Measurements from ENCODE around the gene ACOD1. TPM values are rescaled to one million over a fixed set of nuclear protein-coding genes. Genes with fewer than 3 reads are reported as not detected.
A peak's percentile ranks its signal among the peaks of the same experiment; 100 is the strongest.

The ACOD1 gene
- total RNA-seq, 1 donor from 2014 or later: not detected

DNA sequence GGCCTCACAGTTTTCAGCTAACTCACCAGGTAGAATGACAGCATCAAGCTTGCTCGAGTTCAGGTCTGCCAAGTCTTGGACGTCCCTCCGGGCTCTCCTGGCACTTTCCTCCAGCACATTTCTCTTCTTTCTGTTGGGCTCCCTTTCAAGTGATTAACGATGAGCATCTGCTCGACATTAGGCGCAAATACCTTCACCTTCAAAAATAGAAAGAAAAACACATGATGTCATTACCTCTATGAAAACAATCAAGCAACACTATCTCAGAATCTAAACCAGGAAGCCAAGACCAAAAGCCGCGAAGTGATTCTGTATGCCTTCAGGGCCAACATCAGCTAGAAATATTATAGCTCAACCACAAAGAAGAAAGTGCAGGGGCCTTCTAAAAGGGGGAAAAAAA lies 28.2 kb downstream of the ACOD1 start:
- ATAC-seq: no peak
- no peak for DNase-seq (ENCODE audit: missing footprints)
- intact Hi-C loops (cut with DNase I): no loop called here

DNA sequence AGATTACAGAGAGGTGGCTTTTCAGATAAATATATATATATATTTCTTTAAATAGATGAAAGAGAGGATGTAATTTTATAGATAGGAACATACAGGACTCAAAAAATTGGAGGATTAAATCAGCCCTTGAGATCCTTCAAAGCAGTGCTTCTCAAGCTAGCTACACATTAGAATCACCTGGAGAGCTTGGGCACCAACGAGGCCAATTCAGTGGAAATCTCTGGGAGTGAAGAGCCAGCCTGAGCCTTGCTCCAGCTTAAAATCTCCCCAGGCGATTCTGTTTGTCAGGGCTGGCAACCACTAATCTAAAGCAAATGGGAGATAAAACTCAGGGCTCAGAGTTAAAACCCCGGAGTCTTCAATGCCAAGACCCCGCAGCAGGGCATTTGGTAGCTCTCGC lies 28.6 kb downstream of the ACOD1 start:
- ATAC-seq (no peak), DNase-seq (ENCODE audit: missing footprints) (no peak)
- intact Hi-C loops (cut with DNase I): no loop called here

DNA sequence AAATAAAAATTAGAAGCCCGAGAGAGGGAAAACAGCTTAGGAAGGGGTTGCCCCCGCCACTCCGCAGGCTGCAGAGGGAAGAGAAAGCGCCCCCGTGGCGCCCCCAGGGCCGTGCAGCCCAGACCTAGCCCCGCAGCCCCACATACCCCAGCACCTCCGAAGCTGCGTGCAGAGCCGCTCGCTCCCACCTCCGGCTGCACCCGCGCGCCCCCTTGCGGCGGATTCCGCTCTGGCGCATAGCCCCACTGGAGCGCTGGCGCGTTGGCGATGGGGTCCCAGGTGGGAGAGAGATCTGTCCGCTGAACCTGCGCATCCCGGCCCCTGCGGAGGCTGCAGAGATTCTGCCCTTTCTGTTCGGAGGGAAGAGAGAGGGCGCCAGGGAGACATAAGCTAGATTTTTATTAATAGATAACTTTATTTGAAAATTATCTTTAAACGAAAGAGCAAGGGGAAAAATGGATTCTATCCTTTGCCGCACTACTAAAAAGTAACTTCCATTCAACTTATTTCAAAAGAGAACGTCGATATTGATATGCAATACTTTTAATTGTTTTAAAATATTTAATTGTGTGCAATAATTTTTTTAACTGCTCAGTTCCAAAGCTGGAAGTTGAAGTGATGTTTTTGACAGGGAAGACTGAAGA lies 31.9 kb downstream of the ACOD1 start:
- peak; percentile 93 for DNase-seq (ENCODE audit: missing footprints)
- ATAC-seq: peak; percentile 95
- intact Hi-C loops (cut with DNase I): loop anchor here (5.0 kb wide), 1 partner anchor 1103 kb away; no protein-coding TSS in a partner anchor

DNA sequence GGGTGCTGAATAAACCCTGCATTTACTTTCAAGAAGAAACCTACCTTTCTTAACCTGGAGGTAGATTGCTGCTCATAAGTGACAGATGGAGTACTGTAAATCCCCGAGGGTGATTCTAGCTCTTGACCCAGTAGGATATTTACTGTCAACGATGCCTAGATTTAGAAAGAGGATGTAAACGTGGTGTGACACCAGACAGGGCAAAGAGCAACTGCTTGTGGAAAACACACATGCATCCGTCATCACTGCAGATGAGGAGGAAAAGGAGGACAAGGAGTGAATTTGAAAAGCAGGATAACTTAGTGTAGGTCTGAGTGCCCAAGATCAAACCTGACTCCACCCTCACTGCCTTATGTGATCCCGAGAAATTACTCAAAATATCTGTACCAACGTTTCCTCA lies 33.8 kb downstream of the ACOD1 start:
- ATAC-seq: no peak
- intact Hi-C loops (cut with DNase I): loop anchor here (5.0 kb wide), 1 partner anchor 1105 kb away; no protein-coding TSS in a partner anchor
- no peak for DNase-seq (ENCODE audit: missing footprints)

DNA sequence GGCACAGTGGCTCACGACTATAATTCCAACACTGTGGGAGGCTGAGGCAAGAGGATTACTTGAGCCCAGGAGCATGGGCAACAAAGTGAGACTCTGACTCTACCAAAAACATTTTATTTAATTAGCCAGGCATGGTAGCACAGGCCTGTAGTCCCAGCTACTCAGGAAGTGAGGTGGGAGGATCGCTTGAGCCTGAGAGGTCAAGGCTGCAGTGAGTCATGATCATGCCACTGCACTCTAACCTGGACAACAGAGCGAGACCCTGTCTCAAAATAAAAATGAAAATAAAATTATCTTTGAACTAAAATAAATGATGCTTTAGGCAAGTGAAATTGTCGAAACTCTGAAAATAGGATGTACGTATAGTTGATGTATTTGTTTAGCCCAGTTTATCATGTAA lies 35.4 kb downstream of the ACOD1 start:
- intact Hi-C loops (cut with DNase I): loop anchor here (5.0 kb wide), 1 partner anchor 1106 kb away; no protein-coding TSS in a partner anchor
- ATAC-seq (no peak), DNase-seq (ENCODE audit: missing footprints) (no peak)

DNA sequence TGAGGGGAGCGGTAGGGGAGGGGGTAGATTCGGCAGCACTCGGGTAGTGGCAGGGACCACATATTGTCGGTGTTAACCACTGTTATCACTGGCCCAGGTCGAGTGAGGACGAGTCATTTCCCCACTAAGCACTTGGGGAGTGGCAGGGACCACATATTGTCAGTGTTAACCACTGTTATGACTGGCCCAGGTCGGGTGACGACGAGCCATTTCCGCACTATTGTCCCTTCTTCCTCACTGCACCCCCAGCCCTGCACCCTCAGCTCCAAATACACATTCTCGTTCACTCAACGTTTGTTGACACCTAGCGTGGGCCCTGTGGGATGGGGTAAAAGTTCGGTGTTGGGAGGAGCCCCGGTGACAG lies 43.1 kb downstream of the ACOD1 start:
- ATAC-seq (peak; percentile 15), DNase-seq (ENCODE audit: missing footprints) (peak; percentile 68)
- intact Hi-C loops (cut with DNase I): no loop called here

DNA sequence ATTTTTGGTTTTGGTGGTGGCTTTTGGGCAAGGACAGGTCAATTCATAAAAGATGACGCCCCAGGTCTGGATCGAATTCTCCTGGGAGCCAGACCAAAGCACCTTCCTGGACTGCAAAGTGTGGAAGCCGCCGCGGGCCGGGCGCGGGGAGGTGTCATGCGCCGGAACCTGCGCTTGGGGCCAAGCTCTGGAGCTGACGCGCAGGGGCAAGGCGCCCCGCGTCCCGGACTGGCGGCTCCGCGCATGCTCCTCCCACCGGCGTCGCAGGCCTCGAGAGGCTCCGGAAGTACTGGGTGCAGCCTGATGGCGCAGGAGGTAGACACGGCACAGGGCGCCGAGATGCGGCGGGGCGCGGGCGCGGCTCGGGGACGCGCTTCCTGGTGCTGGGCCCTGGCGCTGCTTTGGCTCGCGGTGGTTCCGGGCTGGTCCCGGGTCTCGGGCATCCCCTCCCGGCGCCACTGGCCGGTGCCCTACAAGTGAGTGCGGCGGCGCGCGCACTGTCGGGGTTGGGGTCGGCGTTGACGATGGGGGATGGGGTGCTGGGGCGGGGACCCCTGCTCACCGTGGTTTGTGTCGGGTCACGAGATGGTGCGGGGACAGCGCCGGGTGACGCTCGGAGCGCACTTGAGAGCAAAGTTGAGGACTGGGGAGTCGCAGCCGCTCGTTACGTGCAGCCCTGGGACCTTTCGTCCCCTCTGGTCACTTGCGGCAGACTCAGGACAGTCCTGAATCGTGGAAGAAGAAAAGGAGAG lies 43.7 kb downstream of the ACOD1 start, which contains the start of gene CLN5:
Gene CLN5, plus strand, starts transcription at position 286 of the 752 bp plus-strand sequence. Its CDS starts 18 bp downstream, at position 304.
- DNase-seq (ENCODE audit: missing footprints) (peak; percentile 97), ATAC-seq (peak; percentile 99)
- intact Hi-C loops (cut with DNase I): loop anchor here (1.0 kb wide), 1 partner anchor 34 kb away; no protein-coding TSS in a partner anchor

DNA sequence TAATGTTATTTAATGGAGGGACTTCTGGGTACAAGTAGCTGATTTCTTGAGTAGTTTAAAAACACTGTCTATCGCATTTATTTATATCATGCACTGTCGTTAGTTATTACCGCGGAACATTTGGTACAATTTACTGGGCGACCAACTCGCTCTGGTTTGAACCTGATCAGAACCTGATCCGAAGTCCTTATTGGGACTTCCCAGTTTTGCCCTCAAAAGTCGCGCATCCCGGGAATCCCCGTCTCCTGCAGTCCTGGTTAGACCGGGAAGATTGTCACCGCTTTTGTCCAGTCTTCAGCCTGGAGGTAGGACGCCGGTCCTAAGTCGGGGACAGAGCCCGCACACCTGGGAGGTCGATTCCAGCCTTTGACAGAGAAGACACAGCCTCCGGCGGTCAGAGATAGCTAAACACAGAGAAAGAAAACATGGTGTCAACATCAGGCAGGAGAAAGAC lies 44.3 kb downstream of the ACOD1 start:
- intact Hi-C loops (cut with DNase I): loop anchor here (1.0 kb wide), 1 partner anchor 34 kb away; no protein-coding TSS in a partner anchor
- ATAC-seq (peak; percentile 3), DNase-seq (ENCODE audit: missing footprints) (no peak)

DNA sequence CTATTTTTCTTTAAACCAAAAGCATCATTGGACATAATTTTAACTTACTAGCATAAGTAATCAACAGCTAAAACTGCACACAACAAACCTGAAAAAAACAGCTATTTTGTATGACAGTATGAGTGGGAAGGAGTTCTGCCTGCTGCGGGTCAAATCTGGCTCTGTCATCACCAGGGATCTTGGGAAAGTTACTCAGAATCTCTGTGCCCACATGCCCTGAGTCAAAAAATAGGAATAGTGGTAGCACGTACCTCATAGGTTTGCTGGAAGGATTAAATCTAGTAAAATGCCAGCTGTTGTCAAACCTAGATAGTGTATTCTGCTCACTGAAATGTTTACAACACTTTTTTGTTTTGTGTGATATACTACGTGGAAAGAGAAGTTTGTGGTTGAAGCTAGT lies 44.7 kb downstream of the ACOD1 start:
- DNase-seq (ENCODE audit: missing footprints) (no peak), ATAC-seq (no peak)
- intact Hi-C loops (cut with DNase I): no loop called here

DNA sequence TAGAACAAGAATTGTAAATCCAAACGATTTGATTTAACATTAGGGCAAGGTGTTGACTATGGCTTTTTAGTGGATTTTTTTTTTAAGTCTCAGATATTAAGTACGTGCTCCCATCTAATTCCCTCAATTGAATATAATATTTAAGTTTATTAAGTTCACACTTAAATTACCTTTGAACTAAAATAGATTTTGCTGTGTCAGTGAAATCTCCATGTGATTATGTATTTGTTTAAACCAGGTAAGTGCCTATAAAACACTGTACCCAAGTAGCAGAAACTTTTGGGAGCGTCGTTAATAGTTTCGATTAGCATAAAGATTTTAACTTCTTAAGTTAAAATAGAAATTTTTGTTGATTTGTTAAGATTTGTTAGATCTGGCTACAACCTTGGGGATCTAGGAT lies 45.2 kb downstream of the ACOD1 start:
- ATAC-seq: no peak
- DNase-seq (ENCODE audit: missing footprints): no peak
- intact Hi-C loops (cut with DNase I): no loop called here

DNA sequence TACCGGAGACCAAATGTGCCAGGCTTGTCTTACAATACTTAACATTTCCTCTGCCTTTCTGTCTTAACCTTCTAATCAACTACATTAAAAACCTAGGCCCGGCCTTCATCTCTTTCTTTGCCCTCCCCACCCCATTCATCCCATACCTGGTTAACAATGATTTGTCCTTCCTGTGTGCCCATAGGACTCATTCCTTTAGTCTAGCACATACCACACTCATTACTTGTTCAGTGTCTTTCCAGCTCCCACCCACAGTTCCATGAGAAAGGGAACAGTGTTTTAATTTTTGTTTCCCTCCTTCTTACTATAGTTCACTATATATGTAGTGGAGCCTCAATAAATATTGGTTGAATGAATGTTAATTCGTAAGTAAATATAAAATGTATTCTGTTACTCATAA lies 46.0 kb downstream of the ACOD1 start:
- ATAC-seq: no peak
- no peak for DNase-seq (ENCODE audit: missing footprints)
- intact Hi-C loops (cut with DNase I): no loop called here

DNA sequence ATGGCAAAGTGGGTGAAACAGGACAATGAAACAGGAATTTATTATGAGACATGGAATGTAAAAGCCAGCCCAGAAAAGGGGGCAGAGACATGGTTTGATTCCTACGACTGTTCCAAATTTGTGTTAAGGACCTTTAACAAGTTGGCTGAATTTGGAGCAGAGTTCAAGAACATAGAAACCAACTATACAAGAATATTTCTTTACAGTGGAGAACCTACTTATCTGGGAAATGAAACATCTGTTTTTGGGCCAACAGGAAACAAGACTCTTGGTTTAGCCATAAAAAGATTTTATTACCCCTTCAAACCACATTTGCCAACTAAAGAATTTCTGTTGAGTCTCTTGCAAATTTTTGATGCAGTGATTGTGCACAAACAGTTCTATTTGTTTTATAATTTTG lies 52.2 kb downstream of the ACOD1 start:
- DNase-seq (ENCODE audit: missing footprints) (no peak), ATAC-seq (no peak)
- intact Hi-C loops (cut with DNase I): no loop called here

DNA sequence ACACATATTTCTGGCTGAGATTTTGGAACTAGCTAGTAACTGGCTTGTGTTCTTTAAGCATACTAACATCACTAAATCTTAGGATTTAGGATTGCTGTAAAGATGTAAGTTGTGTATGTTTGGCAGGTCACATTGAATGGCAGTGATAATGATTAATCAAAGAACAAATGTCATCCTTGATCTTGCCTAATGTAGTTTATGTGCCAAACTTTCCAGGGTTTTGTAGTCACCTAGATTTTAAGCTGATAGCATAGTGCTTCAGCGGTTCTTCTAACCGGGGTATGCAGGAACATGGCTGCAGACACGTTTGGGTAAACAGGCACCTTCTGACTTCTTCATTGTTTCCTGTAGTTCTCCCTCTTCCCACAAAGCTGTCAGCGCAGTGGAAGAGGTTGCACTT lies 53.2 kb downstream of the ACOD1 start:
- intact Hi-C loops (cut with DNase I): no loop called here
- ATAC-seq: no peak
- no peak for DNase-seq (ENCODE audit: missing footprints)

DNA sequence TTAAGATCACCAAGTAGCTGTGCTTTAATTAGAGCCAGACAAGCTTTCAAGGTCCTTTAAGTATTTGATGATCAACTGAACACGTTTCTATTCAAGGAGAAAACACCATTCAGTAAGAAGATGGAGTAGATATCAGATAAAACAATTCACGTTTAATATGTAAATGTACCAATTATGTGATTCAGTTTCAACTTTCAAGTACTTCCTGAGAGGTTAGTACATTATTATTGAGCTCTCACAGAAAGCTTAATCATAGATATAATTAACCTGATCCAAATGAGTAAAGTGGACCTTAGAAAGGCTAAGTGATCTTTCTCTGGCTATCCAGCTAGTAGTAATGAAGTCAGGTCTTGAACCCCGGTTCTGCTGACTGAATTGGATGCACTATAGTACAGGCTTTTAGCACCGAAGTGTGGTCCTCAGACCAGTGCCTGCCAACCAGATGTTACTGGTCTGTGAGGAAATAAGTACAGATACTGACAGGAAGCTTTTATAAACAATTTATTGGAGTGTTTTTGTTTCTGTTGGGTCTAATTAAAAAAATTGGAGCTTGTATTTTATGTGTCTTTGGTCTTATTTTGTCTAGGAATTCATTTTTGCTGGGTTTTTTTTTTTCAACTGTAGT lies 53.8 kb downstream of the ACOD1 start:
- intact Hi-C loops (cut with DNase I): no loop called here
- ATAC-seq: peak; percentile 29
- no peak for DNase-seq (ENCODE audit: missing footprints)

DNA sequence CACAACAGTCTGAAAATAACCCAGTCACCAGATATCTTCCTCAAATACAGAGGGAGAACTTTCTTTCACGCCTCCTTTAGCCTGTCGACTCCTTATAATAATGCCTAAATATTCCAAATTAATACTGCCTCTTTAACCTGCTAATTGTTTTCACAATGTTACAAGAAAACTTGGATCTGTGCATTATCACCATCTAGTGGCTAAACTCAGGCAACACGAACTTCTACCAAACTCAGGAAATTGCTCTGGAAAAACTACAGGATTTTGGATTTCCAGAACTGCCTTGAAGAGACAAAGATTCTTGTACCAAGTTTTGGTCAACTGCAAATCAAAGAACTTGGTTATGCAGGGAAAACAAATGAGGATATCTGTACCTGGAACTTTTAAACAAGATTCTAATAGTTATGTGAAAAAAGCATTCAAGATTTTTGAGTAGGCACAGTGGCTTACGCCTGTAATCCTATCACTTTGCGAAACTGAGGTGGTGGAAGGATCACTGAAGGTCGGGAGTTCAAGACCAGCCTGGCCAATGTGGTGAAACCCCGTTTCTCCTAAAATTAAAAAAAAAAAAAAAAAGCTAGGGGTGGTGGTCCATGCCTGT lies 54.4 kb downstream of the ACOD1 start:
- ATAC-seq: no peak
- no peak for DNase-seq (ENCODE audit: missing footprints)
- intact Hi-C loops (cut with DNase I): no loop called here

Other genes starting within 250 kb of the ACOD1 start
- gene KCTD12, start 62.1 kb upstream of the ACOD1 start, total RNA-seq: 42.8 TPM
- 17.6 TPM for gene CLN5, start 43.6 kb downstream of the ACOD1 start, total RNA-seq
- 29.3 TPM for gene FBXL3, start 78.6 kb downstream of the ACOD1 start, total RNA-seq